H1 (cell line): ENCODE results near the gene HDDC3. TPM values are rescaled to one million over a fixed set of nuclear protein-coding genes. Genes with fewer than 3 reads are reported as not detected.

Experiments
- CTCF ChIA-PET: fragments of 300-600 bp; sonication (Branson Sonifier 250); formaldehyde crosslinking; loops from one replicate; lab custom pipeline; 2021; ENCODE audit not compliant: partially characterized antibody; lab: Charles Lee
- POLR2A ChIA-PET: fragments of 300-600 bp; sonication (Branson Sonifier 250); formaldehyde crosslinking; loops from one replicate; lab custom pipeline; 2021; ENCODE audit warnings: inconsistent platforms; ENCODE audit not compliant: partially characterized antibody; lab: Charles Lee
- DNase-seq, 2 experiments: peaks; one replicate each; pipeline versions ENCODE4 v3.0.0 to v3.0.0-alpha.2; 2010 to 2022; ENCODE audit warnings: low spot score in 2 of 2, low read depth in 1 of 2, mixed read lengths in 1 of 2
- FAIRE-seq: peaks from 2 replicates; lab custom pipeline; 2011; peaks lifted over from hg19 to GRCh38; lab: Jason Lieb, UNC
- H2AFZ ChIP-seq: 2 replicates; pipeline ENCODE4 v1.8.1; 2012; ENCODE audit warnings: low read length, inconsistent platforms
- H2AK5ac ChIP-seq: 2 replicates; pipeline ENCODE4 v1.6.1; 2013; ENCODE audit warnings: low read depth, low read length
- H2BK120ac ChIP-seq: replicated peaks from 2 replicates; pipeline ENCODE3; 2013; ENCODE audit warnings: low read depth, low read length, inconsistent platforms
- H2BK12ac ChIP-seq: 2 replicates; pipeline ENCODE4 v1.6.1; 2013; ENCODE audit warnings: low read depth, low read length
- H2BK15ac ChIP-seq: 2 replicates; pipeline ENCODE4 v1.6.1; 2013; ENCODE audit warnings: low read length
- H2BK20ac ChIP-seq: 2 replicates; pipeline ENCODE4 v1.6.1; 2013; ENCODE audit warnings: low read length
- H2BK5ac ChIP-seq: 2 replicates; pipeline ENCODE4 v1.6.1; 2013; ENCODE audit warnings: low read depth, low read length
- H3K14ac ChIP-seq: 2 replicates; pipeline ENCODE4 v1.6.1; 2013; ENCODE audit warnings: inconsistent platforms; ENCODE audit not compliant: insufficient read length
- H3K18ac ChIP-seq: 2 replicates; pipeline ENCODE4 v1.6.1; 2013; ENCODE audit warnings: low read length; ENCODE audit errors: extremely low read depth
- H3K23ac ChIP-seq: 2 replicates; pipeline ENCODE4 v1.6.1; 2013; ENCODE audit warnings: inconsistent platforms; ENCODE audit not compliant: insufficient read length
- H3K23me2 ChIP-seq: 2 replicates; pipeline ENCODE4 v1.6.1; 2013; ENCODE audit warnings: low read depth, low read length
- H3K27ac ChIP-seq: 2 replicates; pipeline ENCODE4 v1.6.1; 2011; ENCODE audit warnings: low read depth, low read length, inconsistent platforms
- H3K27me3 ChIP-seq, 4 experiments: replicated peaks in 1 of 4; 1 replicate in 1 of 4; 2 replicates in 3 of 4; pipeline versions ENCODE4 v1.6.1 to v1.8.1; 2011 to 2013; ENCODE audit warnings: low read length in 3 of 4, mild to moderate bottlenecking in 3 of 4, inconsistent platforms in 2 of 4, mixed read lengths in 2 of 4, moderate library complexity in 1 of 4; ENCODE audit not compliant: control insufficient read depth in 3 of 4, insufficient read depth in 3 of 4; ENCODE audit errors: extremely low read depth in 1 of 4
- H3K36me3 ChIP-seq, 4 experiments: 2 replicates each; pipeline versions ENCODE4 v1.6.1 to v1.8.1; 2011 to 2013; ENCODE audit warnings: mild to moderate bottlenecking in 4 of 4, low read length in 3 of 4, moderate library complexity in 2 of 4, control low read depth in 1 of 4, inconsistent platforms in 1 of 4; ENCODE audit not compliant: insufficient read depth in 4 of 4, control insufficient read depth in 2 of 4
- H3K4ac ChIP-seq: replicated peaks from 2 replicates; pipeline ENCODE3; 2013; ENCODE audit warnings: low read length, low read depth, mixed read lengths, inconsistent platforms; ENCODE audit not compliant: insufficient read length
- H3K4me1 ChIP-seq, 4 experiments: replicated peaks in 1 of 4; 1 replicate in 1 of 4; 2 replicates in 3 of 4; pipeline versions ENCODE4 v1.6.1 to v1.8.1; 2011 to 2013; ENCODE audit warnings: low read length in 3 of 4, inconsistent platforms in 2 of 4, mixed read lengths in 1 of 4; ENCODE audit not compliant: insufficient read depth in 4 of 4, control insufficient read depth in 3 of 4
- H3K4me2 ChIP-seq, 2 experiments: 2 replicates each; pipeline versions ENCODE4 v1.6.1 to v1.8.1; 2011 to 2013; ENCODE audit warnings: low read depth in 2 of 2, low read length in 2 of 2, control low read depth in 1 of 2, inconsistent platforms in 1 of 2, mild to moderate bottlenecking in 1 of 2; ENCODE audit not compliant: insufficient read depth in 1 of 2
- H3K4me3 ChIP-seq, 4 experiments: fragments of 200-600, 300-600 bp in 1 of 4; sonication (generic), shearing (Covaris generic), sonication (Bioruptor Twin) in 1 of 4; 2 replicates each; pipeline versions ENCODE4 v1.5.1 to v1.8.1; 2011 to 2016; ENCODE audit warnings: low read length in 4 of 4, low read depth in 3 of 4, control low read depth in 2 of 4, inconsistent platforms in 2 of 4, mild to moderate bottlenecking in 2 of 4, mixed read lengths in 1 of 4, moderate library complexity in 1 of 4; ENCODE audit not compliant: insufficient read depth in 2 of 4; ENCODE audit errors: extremely low read depth in 1 of 4
- H3K56ac ChIP-seq: replicated peaks from 2 replicates; pipeline ENCODE3; 2013; ENCODE audit warnings: low read depth, mild to moderate bottlenecking, mixed read lengths, low read length, inconsistent platforms; ENCODE audit not compliant: insufficient read length
- H3K79me1 ChIP-seq: 2 replicates; pipeline ENCODE4 v1.6.1; 2013; ENCODE audit warnings: low read depth, low read length, control low read depth
- H3K79me2 ChIP-seq, 2 experiments: 2 replicates each; pipeline versions ENCODE4 v1.6.1 to v1.8.1; 2012 to 2013; ENCODE audit warnings: low read length in 2 of 2, mild to moderate bottlenecking in 2 of 2, inconsistent platforms in 1 of 2; ENCODE audit not compliant: insufficient read depth in 2 of 2, control insufficient read depth in 1 of 2
- H3K9ac ChIP-seq, 4 experiments: replicated peaks in 1 of 4; 1 replicate in 1 of 4; 2 replicates in 3 of 4; pipeline versions ENCODE4 v1.6.1 to v1.8.1; 2011 to 2013; ENCODE audit warnings: low read depth in 3 of 4, low read length in 3 of 4, control low read depth in 2 of 4, mild to moderate bottlenecking in 2 of 4, moderate library complexity in 2 of 4, inconsistent platforms in 1 of 4; ENCODE audit errors: extremely low read depth in 1 of 4
- H3K9me3 ChIP-seq, 2 experiments: 2 replicates each; pipeline versions ENCODE4 v1.6.1 to v1.8.1; 2012 to 2013; ENCODE audit warnings: mild to moderate bottlenecking in 2 of 2, moderate library complexity in 2 of 2, control low read depth in 1 of 2, inconsistent platforms in 1 of 2, low read depth in 1 of 2, low read length in 1 of 2, mixed read lengths in 1 of 2; ENCODE audit not compliant: insufficient read depth in 2 of 2
- H4K20me1 ChIP-seq, 2 experiments: replicated peaks in 1 of 2; 2 replicates each; pipeline versions ENCODE3 to v1.8.1; 2011 to 2013; ENCODE audit warnings: inconsistent platforms in 2 of 2, low read length in 2 of 2, mild to moderate bottlenecking in 1 of 2; ENCODE audit not compliant: insufficient read depth in 2 of 2, control insufficient read depth in 1 of 2
- H4K5ac ChIP-seq: 2 replicates; pipeline ENCODE4 v1.6.1; 2013; ENCODE audit warnings: low read length, low read depth, mixed read lengths, inconsistent platforms; ENCODE audit not compliant: insufficient read length
- H4K8ac ChIP-seq: 2 replicates; pipeline ENCODE4 v1.8.0; 2013; ENCODE audit warnings: mild to moderate bottlenecking, moderate library complexity, low read length, inconsistent platforms; ENCODE audit not compliant: insufficient read depth; ENCODE audit errors: extremely low read depth
- H4K91ac ChIP-seq: replicated peaks from 2 replicates; pipeline ENCODE3; 2013; ENCODE audit warnings: low read length, mixed read lengths, inconsistent platforms; ENCODE audit not compliant: insufficient read length
- BACH1 ChIP-seq: IDR thresholded peaks from 2 replicates; pipeline ENCODE4 v1.6.1; 2012; ENCODE audit warnings: low read length, improper control_type of control experiment
- FOSL1 ChIP-seq: IDR thresholded peaks from 2 replicates; pipeline ENCODE4 v1.6.1; 2011; ENCODE audit warnings: mild to moderate bottlenecking, low read depth, low read length, moderate library complexity; ENCODE audit not compliant: insufficient read depth
- GABPA ChIP-seq: IDR thresholded peaks from 2 replicates; pipeline ENCODE4 v1.6.1; 2011; ENCODE audit warnings: mild to moderate bottlenecking, low read length, moderate library complexity, borderline replicate concordance; ENCODE audit not compliant: insufficient read depth
- SAP30 ChIP-seq: fragments of 300-600 bp; sonication (generic); IDR thresholded peaks from 2 replicates; pipeline ENCODE4 v1.7.1; 2012; ENCODE audit warnings: low read length, moderate library complexity, mild to moderate bottlenecking, inconsistent platforms; ENCODE audit not compliant: insufficient read depth, insufficient replicate concordance
- TCF12 ChIP-seq: IDR thresholded peaks from 2 replicates; pipeline ENCODE4 v1.6.1; 2011; ENCODE audit warnings: low read depth, mild to moderate bottlenecking, low read length
- YY1 ChIP-seq: IDR thresholded peaks from 2 replicates; pipeline ENCODE4 v1.6.1; 2011; ENCODE audit warnings: low read depth, mild to moderate bottlenecking, low read length
- WGBS, 2 experiments: shearing (Covaris generic) in 1 of 2; methylation state at CpG; one replicate each; pipeline versions ENCODE4 v1.1.6 to v1.1.7; 2013 to 2015; ENCODE audit warnings: low lambda C conversion rate in 2 of 2, mixed read lengths in 2 of 2, inconsistent platforms in 1 of 2, low coverage in 1 of 2, missing lambda C conversion rate in 1 of 2; ENCODE audit not compliant: insufficient replicate concordance in 2 of 2, insufficient coverage in 1 of 2, insufficient read length in 1 of 2; ENCODE audit errors: extremely low coverage in 1 of 2, missing lambda C conversion rate in 1 of 2; 5-methylcytosine and 5-hydroxymethylcytosine counted together
- polyA plus RNA-seq, 7 experiments: library from polyadenylated mRNA; depleted of rRNA in 3 of 7; stranded (reverse) in 5 of 7; unstranded in 2 of 7; fragments of >200 nt in 5 of 7; fragments of 200-250 nt in 2 of 7; gene quantifications; 1 replicate in 5 of 7; 2 replicates in 1 of 7; 4 replicates in 1 of 7; pipeline versions ENCODE4 v1.2.1 to v1.2.3, GENCODE V29; 2011 to 2013; ENCODE audit warnings: missing spikeins in 2 of 7, mixed read lengths in 2 of 7
- total RNA-seq: library from RNA; stranded (reverse); fragmentation: NEBNext Ultra II Directional; extraction: Animal tissue kit (Norgen Biotek cat#: 25700); gene quantifications from 2 replicates; pipeline ENCODE4 v1.2.1, GENCODE V29; 2021
- TF ChIP-seq, protein P1 (sequence below): IDR thresholded peaks from 2 replicates; pipeline ENCODE4 v1.6.1; 2011; ENCODE audit warnings: low read depth, mild to moderate bottlenecking, low read length; ENCODE audit not compliant: insufficient read depth
- TF ChIP-seq, protein P2 (sequence below), 3 experiments: IDR thresholded peaks; 1 replicate in 2 of 3; 2 replicates in 1 of 3; pipeline versions ENCODE4 v1.5.1 to v1.6.1; 2011; ENCODE audit warnings: low read length in 3 of 3, mild to moderate bottlenecking in 3 of 3, inconsistent platforms in 2 of 3, low read depth in 1 of 3, moderate library complexity in 1 of 3; ENCODE audit not compliant: insufficient read depth in 1 of 3; ENCODE audit errors: control extremely low read depth in 1 of 3

The HDDC3 gene
- total and polyA plus RNA-seq, 2 of the 8 experiments (the other 6 are each of a cell fraction or from before 2014, with no cell fraction given) = 16.3 to 16.5 TPM

- H4K5ac ChIP-seq = no peak overlapping the region
- no peak overlapping the region for H3K23ac ChIP-seq
- FAIRE-seq = no peak
- no peak overlapping the region for H3K14ac ChIP-seq
- H4K8ac ChIP-seq = no peak overlapping the region; the same call in 1 of the 2 replicates
- WGBS, 2 experiments = 95% methylated on average over 28 of the region's 28 CpGs; no CpG with 5 or more reads in 1 of the 2 experiments
- peaks cover 0 to 16% (median 9%) of the 10 kb centered on the region in 4 experiments; a peak in 5 of 7 replicates for H3K27me3 ChIP-seq
- H2BK12ac ChIP-seq = no peak overlapping the region
- POLR2A ChIA-PET = interaction anchor here (0.8 to 1.1 kb wide), 2 partner anchors 13 to 18 kb away, joined by 3 to 4 read pairs; no protein-coding TSS in a partner anchor
- H3K18ac ChIP-seq = no peak overlapping the region
- H3K4me3 ChIP-seq = no peak overlapping the region
- H3K56ac ChIP-seq = no peak overlapping the region
- H3K4me2 ChIP-seq = no peak overlapping the region
- no peak overlapping the region for H2BK5ac ChIP-seq
- no peak overlapping the region for H2BK20ac ChIP-seq
- H2AFZ ChIP-seq = no peak overlapping the region
- no peak overlapping the region for H3K4ac ChIP-seq
- no peaks in the 10 kb centered on the region for H3K79me1 ChIP-seq
- no peaks in the 10 kb centered on the region for H3K79me2 ChIP-seq
- H2BK15ac ChIP-seq = no peak overlapping the region
- H2BK120ac ChIP-seq = no peak overlapping the region
- H3K27ac ChIP-seq = no peak overlapping the region
- no peak overlapping the region for H4K91ac ChIP-seq
- H3K36me3 ChIP-seq = no peaks in the 10 kb centered on the region; a peak in 2 of 8 replicates
- H3K4me1 ChIP-seq = peaks cover 5 to 8% (median 7%) of the 10 kb centered on the region in 4 experiments; a peak in 6 of 7 replicates
- H4K20me1 ChIP-seq = peaks cover 0 to 6% of the 10 kb centered on the region in 2 experiments
- CTCF ChIA-PET = interaction anchor here (0.8 to 13.3 kb wide), 13 partner anchors 9 to 258 kb away, joined by 3 to 187 read pairs (median 4); partner anchors contain the start of genes FES, HDDC3 and UNC45A
- no peak overlapping the region for H3K9ac ChIP-seq
- no peaks in the 10 kb centered on the region for H3K9me3 ChIP-seq
- no peak overlapping the region for H2AK5ac ChIP-seq
- peaks cover 14% of the 10 kb centered on the region; the same call in 1 of the 2 replicates for H3K23me2 ChIP-seq
- no peak for DNase-seq
- TF ChIP-seq, protein P1, sequence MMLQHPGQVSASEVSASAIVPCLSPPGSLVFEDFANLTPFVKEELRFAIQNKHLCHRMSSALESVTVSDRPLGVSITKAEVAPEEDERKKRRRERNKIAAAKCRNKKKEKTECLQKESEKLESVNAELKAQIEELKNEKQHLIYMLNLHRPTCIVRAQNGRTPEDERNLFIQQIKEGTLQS = no peak
- TF ChIP-seq FOSL1 (no peak), TCF12 (no peak), YY1 (no peak), SAP30 (no peak), GABPA (no peak), BACH1 (no peak)
- TF ChIP-seq, protein P2, sequence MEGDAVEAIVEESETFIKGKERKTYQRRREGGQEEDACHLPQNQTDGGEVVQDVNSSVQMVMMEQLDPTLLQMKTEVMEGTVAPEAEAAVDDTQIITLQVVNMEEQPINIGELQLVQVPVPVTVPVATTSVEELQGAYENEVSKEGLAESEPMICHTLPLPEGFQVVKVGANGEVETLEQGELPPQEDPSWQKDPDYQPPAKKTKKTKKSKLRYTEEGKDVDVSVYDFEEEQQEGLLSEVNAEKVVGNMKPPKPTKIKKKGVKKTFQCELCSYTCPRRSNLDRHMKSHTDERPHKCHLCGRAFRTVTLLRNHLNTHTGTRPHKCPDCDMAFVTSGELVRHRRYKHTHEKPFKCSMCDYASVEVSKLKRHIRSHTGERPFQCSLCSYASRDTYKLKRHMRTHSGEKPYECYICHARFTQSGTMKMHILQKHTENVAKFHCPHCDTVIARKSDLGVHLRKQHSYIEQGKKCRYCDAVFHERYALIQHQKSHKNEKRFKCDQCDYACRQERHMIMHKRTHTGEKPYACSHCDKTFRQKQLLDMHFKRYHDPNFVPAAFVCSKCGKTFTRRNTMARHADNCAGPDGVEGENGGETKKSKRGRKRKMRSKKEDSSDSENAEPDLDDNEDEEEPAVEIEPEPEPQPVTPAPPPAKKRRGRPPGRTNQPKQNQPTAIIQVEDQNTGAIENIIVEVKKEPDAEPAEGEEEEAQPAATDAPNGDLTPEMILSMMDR (IDR thresholded peaks at IDR 0.05; ENCODE audit: control extremely low read depth in 1 of 3, insufficient read depth in 1 of 3, low read depth in 1 of 3, low read length in 3 of 3) = no peak
Measured at GRCh38 chr15:90905306-90906180, 26.8 kb downstream of the HDDC3 start.
